Left lung (tissue), 10 donors: ENCODE measurements around the gene MED29. TPM values are rescaled to one million over a fixed set of nuclear protein-coding genes. Genes with fewer than 3 reads are reported as not detected.

Experiments used
- ATAC-seq: fragments of 200-7000 bp; cut with Tn5 transposase; one replicate; pipeline ENCODE4 v1.9.1; 2020; ENCODE audit warnings: moderate library complexity
- DNase-seq, 4 donors: peaks; one replicate each; pipeline ENCODE4 v3.0.0-alpha.2; 2013 to 2020
- H3K27ac ChIP-seq, 2 donors: fragments of 200-600 bp; sonication (generic) in 1 of 2; one replicate each; pipeline versions ENCODE4 v1.5.0 to v1.8.0; 2020 to 2021
- H3K27me3 ChIP-seq, 2 donors: fragments of 200-600 bp; sonication (generic) in 1 of 2; one replicate each; pipeline versions ENCODE4 v1.5.0 to v1.8.0; 2020 to 2021
- H3K36me3 ChIP-seq, 2 donors: fragments of 200-600 bp; sonication (generic) in 1 of 2; one replicate each; pipeline versions ENCODE4 v1.5.0 to v1.8.0; 2020 to 2021
- H3K4me1 ChIP-seq, 2 donors: fragments of 200-600 bp; one replicate each; pipeline ENCODE4 v1.8.0; 2021
- H3K4me3 ChIP-seq, 2 donors: fragments of 200-600 bp; sonication (generic) in 1 of 2; one replicate each; pipeline versions ENCODE4 v1.5.0 to v1.8.0; 2020 to 2021; ENCODE audit warnings: mild to moderate bottlenecking in 1 of 2
- H3K9me3 ChIP-seq, 2 donors: fragments of 200-600 bp; sonication (generic) in 1 of 2; one replicate each; pipeline versions ENCODE4 v1.5.0 to v1.8.0; 2020 to 2021
- CTCF ChIP-seq, 2 donors: fragments of 200-600 bp; sonication (generic) in 1 of 2; IDR thresholded peaks; one replicate each; pipeline versions ENCODE4 v1.5.0 to v1.8.0; 2021; ENCODE audit warnings: antibody characterized with exemption in 2 of 2
- intact Hi-C, 2 donors: fragments of 100-400 bp; cut with DNase I; formaldehyde crosslinking; loops; one replicate each; pipeline versions ENCODE4 v1.11.2 to v1.14.2; 2022
- polyA plus RNA-seq, 6 donors: library from polyadenylated mRNA; unstranded; fragments of 120-200 nt; gene quantifications; one replicate each; pipeline ENCODE4 v1.2.1, GENCODE V29; 2013; ENCODE audit not compliant: insufficient read length in 6 of 6
- total RNA-seq, 2 donors: library from RNA; stranded (reverse); fragmentation: NEBNext Ultra II Directional; extraction: Animal tissue kit (Norgen Biotek cat#: 25700); gene quantifications; one replicate each; pipeline ENCODE4 v1.2.1, GENCODE V29; 2021
- donor health status: DM: no; HTN: yes; CAD: no.
- donor health status: DM: no; HTN: no; CAD: no.

The MED29 gene
- total and polyA plus RNA-seq, 8 donors, result 28.7 to 43.4 (median 33.5) TPM

DNA sequence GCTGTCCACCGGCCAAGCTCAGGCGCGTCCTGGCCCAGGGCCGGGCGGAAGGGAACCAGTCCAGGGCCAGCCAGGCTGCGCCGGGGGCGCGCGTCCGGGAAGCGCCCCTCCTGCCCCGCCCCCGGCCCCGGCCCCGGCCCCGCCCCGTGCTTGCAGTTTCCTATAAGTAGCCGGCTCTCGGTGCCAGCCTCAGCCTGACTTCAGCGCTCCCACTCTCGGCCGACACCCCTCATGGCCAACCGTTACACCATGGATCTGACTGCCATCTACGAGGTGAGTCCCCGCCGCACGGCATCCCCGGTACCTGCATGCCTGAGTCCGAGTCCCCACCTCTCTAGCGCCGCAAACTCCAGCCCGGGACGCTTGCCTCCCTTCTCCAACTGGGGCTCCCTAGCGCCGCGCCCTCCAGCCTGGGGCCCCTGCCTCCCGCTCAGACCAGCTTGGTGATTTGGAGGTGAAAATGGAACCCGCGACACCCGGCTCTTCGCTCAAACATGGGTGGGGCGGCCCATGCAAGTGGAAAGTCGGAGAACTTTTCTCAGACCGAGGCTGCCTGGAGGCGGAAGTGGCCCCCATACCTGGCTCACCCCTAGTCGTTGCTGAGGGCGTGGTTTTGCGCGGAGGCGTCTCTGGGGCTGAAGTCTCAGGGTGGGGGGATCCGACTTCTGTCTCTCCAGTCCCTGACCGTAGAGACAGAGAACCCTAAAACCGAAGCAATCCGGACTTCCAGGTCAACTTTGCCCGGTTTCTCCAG lies 15.7 kb downstream of the MED29 start, which contains the start of gene ZFP36:
Gene ZFP36 (plus strand): TSS at position 192 of the 754 bp plus-strand sequence. CDS start 58 bp downstream, at position 250.
- peak within 1 kb of the TSS; percentile 99 to 100 for H3K4me3 ChIP-seq
- H3K27me3 ChIP-seq, result no peaks in the 10 kb centered on the region
- ATAC-seq (peak; percentile 28), DNase-seq (peak; percentile 86 to 96 (median 89))
- no peak for TF ChIP-seq CTCF (IDR thresholded peaks at IDR 0.05)
- H3K9me3 ChIP-seq, result no peaks in the 10 kb centered on the region
- peaks cover 24 to 62% of the 10 kb centered on the region in 2 donors for H3K4me1 ChIP-seq
- H3K27ac ChIP-seq, result peak within 1 kb of the TSS; percentile 98 to 100
- intact Hi-C loops, result no loop called here
- H3K36me3 ChIP-seq, result peaks cover 9 to 21% of the 10 kb centered on the region in 2 donors

DNA sequence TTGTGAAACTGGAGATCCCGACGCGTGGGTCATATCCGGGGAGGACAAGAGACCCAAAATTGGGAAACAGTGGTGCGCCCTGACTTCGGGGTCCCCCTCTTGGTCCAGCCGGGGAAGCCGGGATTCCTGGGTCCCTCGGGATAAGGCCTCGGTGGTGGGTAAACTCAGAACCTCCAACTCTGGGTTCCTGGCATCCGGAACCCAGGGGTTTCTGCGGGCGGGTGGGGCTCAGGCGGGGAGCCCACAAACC lies 16.2 kb downstream of the MED29 start:
- H3K9me3 ChIP-seq, result no peaks in the 10 kb centered on the region
- ATAC-seq, result no peak
- DNase-seq, result no peak
- intact Hi-C loops, result no loop called here
- peaks cover 9 to 21% of the 10 kb centered on the region in 2 donors for H3K36me3 ChIP-seq
- peak overlapping the region; percentile 98 to 100 for H3K27ac ChIP-seq
- H3K27me3 ChIP-seq, result no peaks in the 10 kb centered on the region
- peak overlapping the region; percentile 99 to 100 for H3K4me3 ChIP-seq
- H3K4me1 ChIP-seq, result peaks cover 19 to 58% of the 10 kb centered on the region in 2 donors
- no peak for TF ChIP-seq CTCF (IDR thresholded peaks at IDR 0.05)

DNA sequence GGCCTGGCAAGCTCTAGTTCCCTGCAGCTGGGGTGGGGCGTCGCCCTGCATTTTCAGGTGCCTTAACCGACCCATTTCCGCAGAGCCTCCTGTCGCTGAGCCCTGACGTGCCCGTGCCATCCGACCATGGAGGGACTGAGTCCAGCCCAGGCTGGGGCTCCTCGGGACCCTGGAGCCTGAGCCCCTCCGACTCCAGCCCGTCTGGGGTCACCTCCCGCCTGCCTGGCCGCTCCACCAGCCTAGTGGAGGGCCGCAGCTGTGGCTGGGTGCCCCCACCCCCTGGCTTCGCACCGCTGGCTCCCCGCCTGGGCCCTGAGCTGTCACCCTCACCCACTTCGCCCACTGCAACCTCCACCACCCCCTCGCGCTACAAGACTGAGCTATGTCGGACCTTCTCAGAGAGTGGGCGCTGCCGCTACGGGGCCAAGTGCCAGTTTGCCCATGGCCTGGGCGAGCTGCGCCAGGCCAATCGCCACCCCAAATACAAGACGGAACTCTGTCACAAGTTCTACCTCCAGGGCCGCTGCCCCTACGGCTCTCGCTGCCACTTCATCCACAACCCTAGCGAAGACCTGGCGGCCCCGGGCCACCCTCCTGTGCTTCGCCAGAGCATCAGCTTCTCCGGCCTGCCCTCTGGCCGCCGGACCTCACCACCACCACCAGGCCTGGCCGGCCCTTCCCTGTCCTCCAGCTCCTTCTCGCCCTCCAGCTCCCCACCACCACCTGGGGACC lies 16.6 kb downstream of the MED29 start:
- Histone ChIP-seq H3K27me3 (peaks cover 0 to 4% of the 10 kb centered on the region in 2 donors), H3K4me1 (peaks cover 16 to 58% of the 10 kb centered on the region in 2 donors), H3K4me3 (peak overlapping the region; percentile 99 to 100), H3K36me3 (peaks cover 9 to 21% of the 10 kb centered on the region in 2 donors), H3K27ac (peak overlapping the region; percentile 98 to 100), H3K9me3 (no peaks in the 10 kb centered on the region)
- ATAC-seq (no peak), DNase-seq (peak in 3 of 4 donors; percentile 62 to 87 (median 74))
- no peak for TF ChIP-seq CTCF (IDR thresholded peaks at IDR 0.05)
- intact Hi-C loops, result no loop called here

DNA sequence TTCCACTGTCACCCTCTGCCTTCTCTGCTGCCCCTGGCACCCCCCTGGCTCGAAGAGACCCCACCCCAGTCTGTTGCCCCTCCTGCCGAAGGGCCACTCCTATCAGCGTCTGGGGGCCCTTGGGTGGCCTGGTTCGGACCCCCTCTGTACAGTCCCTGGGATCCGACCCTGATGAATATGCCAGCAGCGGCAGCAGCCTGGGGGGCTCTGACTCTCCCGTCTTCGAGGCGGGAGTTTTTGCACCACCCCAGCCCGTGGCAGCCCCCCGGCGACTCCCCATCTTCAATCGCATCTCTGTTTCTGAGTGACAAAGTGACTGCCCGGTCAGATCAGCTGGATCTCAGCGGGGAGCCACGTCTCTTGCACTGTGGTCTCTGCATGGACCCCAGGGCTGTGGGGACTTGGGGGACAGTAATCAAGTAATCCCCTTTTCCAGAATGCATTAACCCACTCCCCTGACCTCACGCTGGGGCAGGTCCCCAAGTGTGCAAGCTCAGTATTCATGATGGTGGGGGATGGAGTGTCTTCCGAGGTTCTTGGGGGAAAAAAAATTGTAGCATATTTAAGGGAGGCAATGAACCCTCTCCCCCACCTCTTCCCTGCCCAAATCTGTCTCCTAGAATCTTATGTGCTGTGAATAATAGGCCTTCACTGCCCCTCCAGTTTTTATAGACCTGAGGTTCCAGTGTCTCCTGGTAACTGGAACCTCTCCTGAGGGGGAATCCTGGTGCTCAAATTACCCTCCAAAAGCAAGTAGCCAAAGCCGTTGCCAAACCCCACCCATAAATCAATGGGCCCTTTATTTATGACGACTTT lies 17.4 kb downstream of the MED29 start:
- Histone ChIP-seq H3K9me3 (no peaks in the 10 kb centered on the region), H3K36me3 (peaks cover 9 to 21% of the 10 kb centered on the region in 2 donors), H3K27me3 (peaks cover 0 to 11% of the 10 kb centered on the region in 2 donors), H3K27ac (peak overlapping the region; percentile 98 to 100), H3K4me1 (peaks cover 11 to 60% of the 10 kb centered on the region in 2 donors), H3K4me3 (peak overlapping the region; percentile 99 to 100)
- intact Hi-C loops, result no loop called here
- TF ChIP-seq CTCF (IDR thresholded peaks at IDR 0.05), result no peak
- ATAC-seq (no peak), DNase-seq (peak in 1 of 4 donors; percentile 52)
